Progenitor cell of endocrine pancreas (in vitro differentiated cells): Measurements from ENCODE around the gene ZNF74. TPM values are rescaled to one million over a fixed set of nuclear protein-coding genes. Genes with fewer than 3 reads are reported as not detected.

Source experiments
- DNase-seq: peaks from one replicate; pipeline ENCODE4 v3.0.0; 2021; ENCODE audit warnings: low spot score; ENCODE audit not compliant: unreplicated experiment
- H3K27ac Mint-ChIP-seq: 2 replicates; pipeline ENCODE4 v1.8.0; 2021; ENCODE audit warnings: mild to moderate bottlenecking, moderate library complexity, mixed read lengths
- H3K27me3 Mint-ChIP-seq: 2 replicates; pipeline ENCODE4 v1.8.0; 2021; ENCODE audit warnings: mixed read lengths
- H3K36me3 Mint-ChIP-seq: 2 replicates; pipeline ENCODE4 v1.8.0; 2022; ENCODE audit warnings: mixed read lengths; ENCODE audit not compliant: insufficient read depth
- H3K4me1 Mint-ChIP-seq: 2 replicates; pipeline ENCODE4 v1.8.0; 2021; ENCODE audit warnings: low read depth, mixed read lengths
- H3K4me3 Mint-ChIP-seq: 2 replicates; pipeline ENCODE4 v1.8.0; 2021; ENCODE audit warnings: low read depth, mild to moderate bottlenecking, moderate library complexity, mixed read lengths
- H3K9me3 Mint-ChIP-seq: 2 replicates; pipeline ENCODE4 v1.8.0; 2021; ENCODE audit warnings: low read depth, mixed read lengths
- CTCF ChIP-seq: fragments of 200-600 bp; sonication (generic); IDR thresholded peaks from one replicate; pipeline ENCODE4 v1.5.0; 2021; ENCODE audit warnings: antibody characterized with exemption, mild to moderate bottlenecking; ENCODE audit not compliant: unreplicated experiment
- total RNA-seq: library from RNA; stranded (reverse); gene quantifications from 2 replicates; pipeline ENCODE4 v1.2.1, GENCODE V29; 2021

The ZNF74 gene
- total RNA-seq, 1 donor from 2014 or later = 52.1 TPM

GRCh38 chr22:20428496-20429253 is 34.7 kb downstream of the ZNF74 start:
- H3K27ac Mint-ChIP-seq = no peak overlapping the region
- no peak for DNase-seq
- H3K27me3 Mint-ChIP-seq = peaks cover 26% of the 10 kb centered on the region
- no peaks in the 10 kb centered on the region for H3K9me3 Mint-ChIP-seq
- no peaks in the 10 kb centered on the region for H3K4me1 Mint-ChIP-seq
- no peak for TF ChIP-seq CTCF
- H3K36me3 Mint-ChIP-seq = peaks cover 17% of the 10 kb centered on the region
- H3K4me3 Mint-ChIP-seq = no peak overlapping the region

- H3K27me3 Mint-ChIP-seq = peaks cover 34% of the 10 kb centered on the region
- DNase-seq = no peak
- TF ChIP-seq CTCF = no peak
These were observed 35.5 kb downstream of the ZNF74 start for GRCh38 chr22:20429254-20430100.

GRCh38 chr22:20430101-20430719 is 36.3 kb downstream of the ZNF74 start:
- DNase-seq = no peak
- Mint-ChIP-seq H3K9me3 (no peaks in the 10 kb centered on the region), H3K27ac (no peak overlapping the region), H3K36me3 (peaks cover 16% of the 10 kb centered on the region), H3K4me1 (no peaks in the 10 kb centered on the region), H3K4me3 (no peak overlapping the region), H3K27me3 (peaks cover 41% of the 10 kb centered on the region)
- TF ChIP-seq CTCF = no peak

More at GRCh38 chr22:20429254-20430100, 35.5 kb downstream of the ZNF74 start:
- Mint-ChIP-seq H3K27ac (no peak overlapping the region), H3K36me3 (peaks cover 16% of the 10 kb centered on the region), H3K4me3 (no peak overlapping the region), H3K9me3 (no peaks in the 10 kb centered on the region), H3K4me1 (no peaks in the 10 kb centered on the region)

GRCh38 chr22:20430720-20431510 is 37.0 kb downstream of the ZNF74 start:
- Mint-ChIP-seq H3K9me3 (no peaks in the 10 kb centered on the region), H3K4me1 (no peaks in the 10 kb centered on the region), H3K27ac (no peak overlapping the region), H3K27me3 (peaks cover 48% of the 10 kb centered on the region), H3K4me3 (peak overlapping the region; percentile 57), H3K36me3 (peaks cover 16% of the 10 kb centered on the region)
- peak; percentile 64 for TF ChIP-seq CTCF
- DNase-seq = peak; percentile 58
